GM06990 (cell line): ENCODE data around the gene NUDCD3.

Source experiments
- DNase-seq: peaks from one replicate; pipeline ENCODE4 v3.0.0-alpha.2; 2011; ENCODE audit not compliant: insufficient read length; ENCODE audit errors: extremely low read depth
- H3K27me3 ChIP-seq: replicated peaks from 2 replicates; pipeline ENCODE4 v1.6.0; 2011; ENCODE audit warnings: low read length; ENCODE audit not compliant: control insufficient read depth, insufficient read depth
- H3K36me3 ChIP-seq: 2 replicates; pipeline ENCODE4 v1.5.1; 2011; ENCODE audit warnings: low read length; ENCODE audit not compliant: control insufficient read depth, insufficient read depth
- H3K4me3 ChIP-seq: replicated peaks from 2 replicates; pipeline ENCODE4 v1.5.1; 2011; ENCODE audit warnings: low read depth, mild to moderate bottlenecking, control low read depth, low read length
- TF ChIP-seq, protein P1 (sequence below): IDR thresholded peaks from 2 replicates; pipeline ENCODE4 v1.5.1; 2011; ENCODE audit warnings: low read length, control low read depth, mild to moderate bottlenecking, inconsistent platforms; ENCODE audit not compliant: insufficient read depth, poor library complexity, severe bottlenecking

The NUDCD3 gene

DNA sequence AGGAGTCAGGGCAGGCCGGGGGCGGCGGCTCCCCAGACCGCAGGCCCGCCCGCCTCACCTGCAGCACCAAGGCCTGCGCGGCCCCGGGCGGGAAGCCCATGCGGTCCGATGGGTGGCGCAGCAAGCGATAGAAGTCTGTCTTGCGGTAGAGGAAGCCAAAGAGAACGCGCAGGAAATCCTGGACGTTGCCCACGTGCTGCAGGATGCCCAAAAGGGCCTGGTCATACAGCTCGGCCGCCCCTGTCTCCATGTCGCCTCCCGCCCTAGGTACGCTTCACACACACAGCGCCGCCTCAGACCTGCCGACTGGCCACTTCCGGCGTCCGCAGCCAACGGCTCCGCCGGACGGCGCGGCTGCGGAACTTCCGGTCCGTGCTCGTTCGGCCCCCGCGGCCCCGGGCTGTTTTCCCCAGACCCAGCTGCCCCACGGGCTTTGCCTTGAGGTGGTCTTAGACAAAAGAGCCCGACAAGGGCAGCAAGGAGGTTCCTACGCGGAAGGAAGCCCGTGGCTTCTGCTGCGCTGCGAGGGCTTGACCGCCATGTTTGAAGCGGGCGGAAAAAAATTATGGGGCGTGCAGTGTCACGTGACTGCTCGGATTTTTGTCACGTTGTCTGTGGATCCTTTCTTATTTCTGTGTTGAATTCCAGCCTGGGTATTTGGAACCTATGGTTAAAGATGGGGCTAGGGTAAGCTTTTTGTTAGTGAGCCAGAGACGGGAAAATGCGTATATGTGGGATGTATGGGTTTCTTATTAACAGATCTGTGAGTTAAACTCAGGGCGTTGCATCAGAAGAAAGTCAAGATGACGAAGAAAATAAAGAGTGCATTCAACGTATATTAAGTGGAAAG lies at the start of gene NUDCD3:
Gene NUDCD3, minus strand, starts transcription at position 308 of the 850 bp plus-strand sequence. Its CDS starts 58 bp downstream, at position 250.
- DNase-seq = peak; percentile 93
- Histone ChIP-seq H3K27me3 (no peaks in the 10 kb centered on the region), H3K4me3 (peak within 1 kb of the TSS; percentile 94), H3K36me3 (peaks cover 4% of the 10 kb centered on the region)
- TF ChIP-seq, protein P1, sequence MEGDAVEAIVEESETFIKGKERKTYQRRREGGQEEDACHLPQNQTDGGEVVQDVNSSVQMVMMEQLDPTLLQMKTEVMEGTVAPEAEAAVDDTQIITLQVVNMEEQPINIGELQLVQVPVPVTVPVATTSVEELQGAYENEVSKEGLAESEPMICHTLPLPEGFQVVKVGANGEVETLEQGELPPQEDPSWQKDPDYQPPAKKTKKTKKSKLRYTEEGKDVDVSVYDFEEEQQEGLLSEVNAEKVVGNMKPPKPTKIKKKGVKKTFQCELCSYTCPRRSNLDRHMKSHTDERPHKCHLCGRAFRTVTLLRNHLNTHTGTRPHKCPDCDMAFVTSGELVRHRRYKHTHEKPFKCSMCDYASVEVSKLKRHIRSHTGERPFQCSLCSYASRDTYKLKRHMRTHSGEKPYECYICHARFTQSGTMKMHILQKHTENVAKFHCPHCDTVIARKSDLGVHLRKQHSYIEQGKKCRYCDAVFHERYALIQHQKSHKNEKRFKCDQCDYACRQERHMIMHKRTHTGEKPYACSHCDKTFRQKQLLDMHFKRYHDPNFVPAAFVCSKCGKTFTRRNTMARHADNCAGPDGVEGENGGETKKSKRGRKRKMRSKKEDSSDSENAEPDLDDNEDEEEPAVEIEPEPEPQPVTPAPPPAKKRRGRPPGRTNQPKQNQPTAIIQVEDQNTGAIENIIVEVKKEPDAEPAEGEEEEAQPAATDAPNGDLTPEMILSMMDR = peak; percentile 24

DNA sequence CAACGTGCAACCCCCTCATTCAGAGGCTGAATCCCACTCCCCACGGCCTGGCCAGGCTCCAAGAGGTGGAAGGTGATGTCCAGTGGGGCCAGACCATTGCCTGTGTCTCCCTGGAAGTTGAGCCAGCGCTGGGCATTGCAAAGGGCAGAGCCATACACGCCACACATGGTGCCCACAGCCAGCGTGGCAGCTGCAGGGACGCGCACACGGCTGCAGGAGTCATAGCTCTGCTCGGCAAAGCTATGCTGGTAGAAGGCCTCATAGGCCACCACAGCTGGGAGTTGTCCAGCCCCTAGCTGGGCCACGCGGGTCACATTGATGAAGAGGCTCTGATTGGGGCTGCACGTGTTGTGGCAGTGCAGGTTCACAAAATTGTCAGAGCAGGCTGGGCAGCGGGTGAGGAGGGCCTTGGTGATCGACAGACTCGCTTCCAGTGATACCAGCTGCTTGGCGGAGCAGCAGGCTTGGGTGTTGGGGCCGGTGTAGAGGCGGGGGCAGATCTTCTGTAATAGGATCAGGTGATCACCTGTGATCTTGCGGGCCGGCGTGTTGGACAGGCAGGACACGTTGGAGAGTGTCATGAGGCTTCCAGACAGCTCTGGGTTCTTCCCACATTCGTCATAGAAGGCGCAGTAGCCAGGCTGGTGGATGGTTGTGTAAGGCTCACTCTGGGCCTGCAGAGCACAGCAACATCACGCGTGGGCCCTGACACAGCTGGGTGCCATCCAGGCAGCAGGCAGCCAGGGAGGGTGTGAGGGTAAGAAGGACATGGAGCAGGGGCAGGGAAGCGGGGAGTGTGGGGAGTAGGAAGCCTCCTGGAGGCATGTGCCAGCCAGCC lies 49.4 kb upstream of the NUDCD3 start:
- TF ChIP-seq, protein P1 = no peak
- no peak for DNase-seq
- H3K4me3 ChIP-seq = no peak overlapping the region
- H3K27me3 ChIP-seq = no peaks in the 10 kb centered on the region; the same call in 1 of the 2 replicates
- no peaks in the 10 kb centered on the region for H3K36me3 ChIP-seq

DNA sequence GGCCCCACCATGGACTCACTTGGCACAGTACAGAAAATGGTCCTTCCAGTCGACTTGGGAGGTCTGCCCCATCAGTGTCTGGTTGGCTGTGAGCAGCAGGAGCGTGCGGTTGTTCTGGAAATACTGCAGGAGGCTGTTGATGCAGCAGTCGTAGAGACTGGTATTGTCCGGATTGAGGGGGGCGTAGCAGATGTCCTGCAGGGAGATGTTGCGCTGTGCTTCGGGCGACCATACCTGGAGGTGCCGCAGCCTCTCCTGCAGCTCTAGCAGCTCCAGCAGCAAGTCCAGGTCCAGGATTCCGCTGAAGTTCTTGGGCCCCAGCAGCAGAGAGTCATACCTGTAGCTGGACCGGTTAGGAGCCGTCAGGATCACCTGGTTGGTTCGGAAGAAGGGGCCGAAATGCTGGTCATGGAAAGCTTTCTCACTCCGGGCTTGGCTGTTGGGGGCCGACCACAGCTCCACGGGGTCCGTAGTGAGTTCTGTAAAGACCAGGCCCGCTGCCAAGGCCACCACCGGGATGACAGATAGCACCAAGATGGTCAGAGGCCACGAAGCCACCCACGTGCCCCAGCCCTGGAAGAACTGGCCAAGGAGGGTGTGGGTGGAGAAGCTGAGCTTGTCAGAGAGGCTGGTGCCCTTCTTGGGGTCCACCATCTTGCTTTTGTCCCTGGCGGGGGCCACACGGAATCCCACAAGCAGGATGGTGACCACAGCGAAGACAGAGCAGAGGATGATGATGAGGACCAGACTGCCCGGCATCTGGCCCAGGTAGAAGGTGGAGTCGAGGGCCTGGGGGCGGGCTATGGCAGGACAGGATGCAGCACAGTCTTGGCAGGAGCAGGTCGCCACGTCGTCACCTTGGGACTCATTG lies 48.6 kb upstream of the NUDCD3 start:
- Histone ChIP-seq H3K27me3 (no peaks in the 10 kb centered on the region; the same call in 1 of the 2 replicates), H3K36me3 (no peaks in the 10 kb centered on the region), H3K4me3 (no peak overlapping the region)
- DNase-seq = no peak
- TF ChIP-seq, protein P1 = no peak

DNA sequence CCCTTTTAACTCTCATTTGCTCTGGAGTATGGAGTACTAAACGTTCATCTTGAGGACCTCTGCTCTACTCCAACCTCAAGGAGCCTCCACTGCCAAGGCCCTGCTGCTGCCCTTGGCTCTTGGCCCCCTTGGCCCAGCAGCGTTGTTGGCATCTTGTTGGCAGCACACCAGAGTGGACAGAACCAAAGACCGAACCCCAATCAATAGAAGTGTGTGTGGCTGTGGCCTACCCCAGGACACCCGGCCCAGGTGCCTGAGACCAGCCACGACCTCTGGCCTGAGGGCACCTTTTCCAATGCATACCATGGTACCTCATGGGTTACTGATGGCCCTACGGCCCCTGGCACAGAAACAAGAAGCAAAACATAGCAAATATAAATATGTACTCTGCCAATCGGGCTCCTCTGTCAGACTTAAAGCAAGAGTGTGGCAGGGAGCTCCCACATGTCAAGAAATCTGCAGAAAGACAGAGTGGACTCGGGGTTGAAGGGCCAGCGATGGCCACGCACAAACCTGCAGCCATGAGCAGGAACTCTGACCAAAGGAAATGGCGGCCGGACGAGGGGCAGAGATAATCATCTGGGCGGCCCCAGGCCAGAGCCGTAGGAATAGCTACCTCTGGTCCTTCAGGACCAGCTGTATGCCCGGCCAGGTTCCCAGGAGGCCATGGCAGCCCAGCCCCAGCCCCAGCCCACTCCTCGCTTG lies 47.8 kb upstream of the NUDCD3 start:
- Histone ChIP-seq H3K4me3 (no peak overlapping the region), H3K27me3 (no peaks in the 10 kb centered on the region; the same call in 1 of the 2 replicates), H3K36me3 (no peaks in the 10 kb centered on the region)
- TF ChIP-seq, protein P1 = no peak
- no peak for DNase-seq

DNA sequence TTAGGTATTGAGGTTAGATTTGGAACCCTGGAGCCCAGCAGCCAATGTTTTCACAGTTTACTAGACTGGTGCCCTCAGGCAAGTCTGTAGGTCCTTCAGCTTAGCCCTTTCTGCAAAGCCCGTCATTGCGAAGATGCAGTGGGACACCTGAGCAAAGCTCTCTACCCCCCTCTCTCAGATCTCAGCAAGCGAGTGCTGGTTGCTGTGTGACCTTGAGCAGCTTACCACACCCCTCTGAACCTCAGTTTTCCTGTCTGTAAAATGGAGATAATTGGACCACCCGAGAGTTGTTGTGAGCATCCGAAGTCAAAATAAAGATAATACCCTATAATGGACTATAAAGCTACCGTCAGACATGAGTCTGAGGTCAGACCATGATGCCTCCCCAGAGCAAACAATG lies 47.0 kb upstream of the NUDCD3 start:
- Histone ChIP-seq H3K36me3 (no peaks in the 10 kb centered on the region), H3K27me3 (no peaks in the 10 kb centered on the region; the same call in 1 of the 2 replicates), H3K4me3 (no peak overlapping the region)
- TF ChIP-seq, protein P1 = no peak
- no peak for DNase-seq
